Measurements from ENCODE around the gene MEP1A.
"Not testable (repeated sequence)": the region's sequence is repeated elsewhere in the genome, so short reads cannot be mapped to it uniquely, and the experiment has no call there.

Gene MEP1A

DNA sequence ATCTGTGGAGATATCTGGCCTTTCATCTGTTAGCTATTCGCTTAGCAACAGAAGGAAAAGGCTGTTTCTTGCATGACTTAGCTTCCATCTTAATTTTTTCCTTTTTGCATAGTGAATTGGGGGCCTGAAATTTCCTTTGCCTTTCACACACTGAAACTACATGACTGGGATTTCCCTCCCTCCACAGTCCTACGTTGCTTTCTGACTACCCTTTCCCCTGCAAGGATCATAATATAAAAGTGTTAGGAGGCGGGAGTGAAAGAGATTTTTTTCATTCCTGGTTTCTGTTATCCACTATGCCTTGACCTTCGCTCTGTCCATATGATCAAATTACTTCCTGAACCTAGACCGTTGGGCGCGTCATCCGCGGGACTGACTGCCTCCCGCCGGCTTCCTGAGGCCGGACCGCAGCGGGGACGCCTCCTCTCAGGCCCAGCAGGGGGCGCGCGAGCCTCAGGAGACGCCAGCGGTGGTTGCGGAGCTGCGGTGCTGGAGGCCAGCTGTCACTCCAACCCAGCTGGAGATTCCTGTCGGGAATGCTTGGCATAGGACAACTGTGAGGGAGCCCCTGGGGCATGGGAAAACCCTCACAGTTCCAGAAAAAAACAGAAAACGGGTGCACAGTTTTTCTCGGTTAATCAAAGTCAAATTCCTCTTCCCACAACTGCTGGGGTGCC is 55.6 kb downstream of the MEP1A start:
- DNase-seq (peak; percentile 62), ATAC-seq (peak; percentile 81)
- Mint-ChIP-seq H3K4me3 (peak overlapping the region; percentile 69 to 72), H3K27me3 (peaks cover 24% of the 10 kb centered on the region), H3K27ac (peak overlapping the region in 1 of 2 donors; percentile 53), H3K4me1 (peaks cover 6% of the 10 kb centered on the region), H3K9me3 (no peaks in the 10 kb centered on the region)

GRCh38 chr6:46849361-46849690 is 56.1 kb downstream of the MEP1A start:
- H3K4me1 Mint-ChIP-seq = peaks cover 6% of the 10 kb centered on the region

GRCh38 chr6:46850792-46851191 is 57.6 kb downstream of the MEP1A start:
- Mint-ChIP-seq H3K27me3 (peaks cover 32% of the 10 kb centered on the region), H3K27ac (no peak overlapping the region)

More at GRCh38 chr6:46849361-46849690, 56.1 kb downstream of the MEP1A start:
- DNase-seq (no peak), ATAC-seq (no peak)
- Mint-ChIP-seq H3K4me3 (no peak overlapping the region), H3K27me3 (peaks cover 29% of the 10 kb centered on the region), H3K27ac (no peak overlapping the region), H3K9me3 (no peaks in the 10 kb centered on the region)

DNA sequence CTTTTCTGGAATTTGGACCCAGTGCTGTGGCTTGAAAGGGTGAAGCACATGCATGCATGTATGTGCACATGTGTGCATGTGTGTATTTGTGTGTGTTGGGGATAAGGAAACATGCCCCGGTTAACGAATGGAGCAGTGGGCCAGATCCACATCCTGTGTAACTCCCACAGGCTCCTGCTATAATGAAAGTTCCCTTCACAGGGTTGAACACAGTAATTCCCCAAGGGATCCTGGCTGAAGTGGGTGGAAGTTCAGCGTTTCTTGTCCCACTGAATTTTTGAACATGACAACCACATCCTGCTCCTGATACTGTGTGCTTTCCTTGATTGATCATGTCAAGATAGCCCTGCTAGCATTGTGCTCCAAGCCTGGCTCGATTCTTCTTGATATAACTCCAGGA is 58.4 kb downstream of the MEP1A start:
- not testable (repeated sequence) for H3K27ac Mint-ChIP-seq, ATAC-seq, H3K9me3 Mint-ChIP-seq, H3K4me1 Mint-ChIP-seq, H3K4me3 Mint-ChIP-seq, DNase-seq
- peaks cover 30% of the 10 kb centered on the region for H3K27me3 Mint-ChIP-seq

More at GRCh38 chr6:46850792-46851191, 57.6 kb downstream of the MEP1A start:
- Mint-ChIP-seq H3K4me3 (no peak overlapping the region), H3K9me3 (no peaks in the 10 kb centered on the region), H3K4me1 (peaks cover 6% of the 10 kb centered on the region)
- ATAC-seq = no peak
- no peak for DNase-seq

- H3K9me3 Mint-ChIP-seq, H3K27ac Mint-ChIP-seq, H3K4me3 Mint-ChIP-seq, H3K4me1 Mint-ChIP-seq, ATAC-seq: not testable (repeated sequence)
- peak in 1 of 2 donors; percentile 5 for DNase-seq
- peaks cover 15% of the 10 kb centered on the region for H3K27me3 Mint-ChIP-seq
Observed at GRCh38 chr6:46855966-46856365, 62.8 kb downstream of the MEP1A start.

- ATAC-seq = no peak
- H3K27me3 Mint-ChIP-seq = peaks cover 17% of the 10 kb centered on the region
- no peak for DNase-seq
- no peak overlapping the region for H3K4me3 Mint-ChIP-seq
- H3K9me3 Mint-ChIP-seq = no peaks in the 10 kb centered on the region
- no peaks in the 10 kb centered on the region for H3K4me1 Mint-ChIP-seq
- no peak overlapping the region for H3K27ac Mint-ChIP-seq
Observed at GRCh38 chr6:46862381-46862780, 69.2 kb downstream of the MEP1A start.

GRCh38 chr6:46863791-46864190 is 70.6 kb downstream of the MEP1A start:
- Mint-ChIP-seq H3K4me1 (no peaks in the 10 kb centered on the region), H3K27ac (no peak overlapping the region), H3K27me3 (peaks cover 10% of the 10 kb centered on the region), H3K4me3 (no peak overlapping the region), H3K9me3 (no peaks in the 10 kb centered on the region)
- no peak for ATAC-seq
- DNase-seq = no peak

- DNase-seq = no peak
- peaks cover 10% of the 10 kb centered on the region for H3K27me3 Mint-ChIP-seq
Observed at GRCh38 chr6:46865221-46865620, 72.0 kb downstream of the MEP1A start.

DNA sequence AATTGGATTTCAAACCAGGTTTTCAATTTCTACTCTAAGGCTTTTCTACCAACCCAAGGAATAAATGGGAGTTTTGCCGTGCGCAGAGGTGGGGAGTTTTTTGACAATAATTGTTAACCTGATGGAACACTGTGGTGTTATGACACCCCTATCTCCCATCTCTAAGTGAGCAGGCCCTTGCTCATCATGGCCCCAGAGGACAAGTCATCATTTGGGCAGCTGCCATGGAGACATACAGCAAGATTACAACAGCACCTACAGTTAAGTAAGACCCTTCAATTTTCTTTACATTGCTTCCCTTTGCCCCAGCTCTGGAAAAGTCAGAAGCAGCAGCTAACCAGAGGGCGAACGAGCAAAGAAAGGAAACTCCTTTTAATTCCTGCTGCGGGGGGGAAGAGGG is 74.2 kb downstream of the MEP1A start:
- H3K9me3 Mint-ChIP-seq = no peaks in the 10 kb centered on the region
- no peaks in the 10 kb centered on the region for H3K4me1 Mint-ChIP-seq
- peaks cover 20% of the 10 kb centered on the region for H3K27me3 Mint-ChIP-seq
- no peak overlapping the region for H3K4me3 Mint-ChIP-seq
- no peak overlapping the region for H3K27ac Mint-ChIP-seq
- no peak for DNase-seq
- no peak for ATAC-seq

More at GRCh38 chr6:46865221-46865620, 72.0 kb downstream of the MEP1A start:
- Mint-ChIP-seq H3K4me1 (no peaks in the 10 kb centered on the region), H3K27ac (peak overlapping the region in 1 of 2 donors; percentile 30), H3K4me3 (no peak overlapping the region), H3K9me3 (no peaks in the 10 kb centered on the region)
- ATAC-seq = no peak

GRCh38 chr6:46876126-46876525 is 82.9 kb downstream of the MEP1A start:
- Mint-ChIP-seq H3K9me3 (no peaks in the 10 kb centered on the region), H3K27me3 (peaks cover 36% of the 10 kb centered on the region), H3K27ac (no peak overlapping the region), H3K4me1 (no peaks in the 10 kb centered on the region), H3K4me3 (no peak overlapping the region)
- no peak for ATAC-seq
- no peak for DNase-seq

GRCh38 chr6:46879003-46879402 is 85.8 kb downstream of the MEP1A start:
- Mint-ChIP-seq H3K9me3 (no peaks in the 10 kb centered on the region), H3K27ac (no peak overlapping the region), H3K27me3 (peaks cover 28% of the 10 kb centered on the region), H3K4me3 (no peak overlapping the region), H3K4me1 (no peaks in the 10 kb centered on the region)
- ATAC-seq (no peak), DNase-seq (no peak)

- no peak for ATAC-seq
- Mint-ChIP-seq H3K9me3 (no peaks in the 10 kb centered on the region), H3K4me1 (no peaks in the 10 kb centered on the region), H3K27ac (no peak overlapping the region), H3K4me3 (no peak overlapping the region), H3K27me3 (peaks cover 20% of the 10 kb centered on the region)
- DNase-seq = no peak
Observed at GRCh38 chr6:46882645-46883044, 89.5 kb downstream of the MEP1A start.

- no peaks in the 10 kb centered on the region for H3K4me1 Mint-ChIP-seq
- H3K4me3 Mint-ChIP-seq = no peak overlapping the region
- no peaks in the 10 kb centered on the region for H3K27me3 Mint-ChIP-seq
- no peak overlapping the region for H3K27ac Mint-ChIP-seq
- ATAC-seq (no peak), DNase-seq (no peak)
- no peaks in the 10 kb centered on the region for H3K9me3 Mint-ChIP-seq
Observed at GRCh38 chr6:46888031-46888430, 94.8 kb downstream of the MEP1A start.

GRCh38 chr6:46888578-46888977 is 95.4 kb downstream of the MEP1A start:
- Mint-ChIP-seq H3K4me3 (no peak overlapping the region), H3K4me1 (no peaks in the 10 kb centered on the region), H3K27me3 (no peaks in the 10 kb centered on the region), H3K9me3 (no peaks in the 10 kb centered on the region), H3K27ac (no peak overlapping the region)
- ATAC-seq (no peak), DNase-seq (no peak)

All from stimulated activated naive CD8-positive, alpha-beta T cell treated with anti-CD3 and anti-CD28 coated beads, Interleukin-15, amount 100 ng/mL, for 72 hours (primary cell).